Eye (tissue), 1 donor: ENCODE measurements around the gene OR14A2.
"Not testable (repeated sequence)": the region's sequence is repeated elsewhere in the genome, so short reads cannot be mapped to it uniquely, and the experiment has no call there.

ENCODE experiments used
- DNase-seq: peaks from one replicate; pipeline ENCODE4 v3.0.0-alpha.2; 2015

OR14A2 gene

GRCh38 chr1:247748041-247748440, at the start of gene OR14A2:
TSS of gene OR14A2 (minus strand) at chr1:247748141.
- DNase-seq, result no peak

GRCh38 chr1:247797518-247797917, 49.6 kb upstream of the OR14A2 start:
- no peak for DNase-seq

GRCh38 chr1:247769603-247770002, 21.7 kb upstream of the OR14A2 start:
- DNase-seq, result no peak

- no peak for DNase-seq
Measured at GRCh38 chr1:247760456-247760855, 12.5 kb upstream of the OR14A2 start, which contains the start of gene OR1C1. TSS of gene OR1C1 (minus strand) at chr1:247760556. CDS start at chr1:247758406, 2,150 bp downstream.

GRCh38 chr1:247754311-247754710, 6.4 kb upstream of the OR14A2 start:
- not testable (repeated sequence) for DNase-seq

GRCh38 chr1:247749870-247750269, 1.9 kb upstream of the OR14A2 start:
- DNase-seq, result no peak

- no peak for DNase-seq
Measured at GRCh38 chr1:247747616-247748015, 325 bp downstream of the OR14A2 start.

- DNase-seq, result no peak
Measured at GRCh38 chr1:247746391-247746935, 1.5 kb downstream of the OR14A2 start.

- not testable (repeated sequence) for DNase-seq
Measured at GRCh38 chr1:247742215-247742760, 5.7 kb downstream of the OR14A2 start.

- DNase-seq, result no peak
Measured at GRCh38 chr1:247741756-247742155, 6.2 kb downstream of the OR14A2 start.

GRCh38 chr1:247740721-247741120, 7.2 kb downstream of the OR14A2 start:
- DNase-seq, result no peak

GRCh38 chr1:247738315-247738714, 9.6 kb downstream of the OR14A2 start, which contains the start of gene OR14K1:
TSS of gene OR14K1 (plus strand) at chr1:247738615. CDS start at chr1:247738615, 0 bp downstream.
- no peak for DNase-seq

- DNase-seq, result no peak
Measured at GRCh38 chr1:247721222-247721621, 26.7 kb downstream of the OR14A2 start.

GRCh38 chr1:247716546-247716945, 31.4 kb downstream of the OR14A2 start, which contains the start of gene OR6F1:
TSS of gene OR6F1 (minus strand) at chr1:247716646. CDS start at chr1:247712755, 3,891 bp downstream.
- DNase-seq, result peak; percentile 72

- no peak for DNase-seq
Measured at GRCh38 chr1:247713753-247714152, 34.2 kb downstream of the OR14A2 start.

- DNase-seq, result not testable (repeated sequence)
Measured at GRCh38 chr1:247710681-247711080, 37.3 kb downstream of the OR14A2 start.

- DNase-seq, result no peak
Measured at GRCh38 chr1:247701338-247701737, 46.6 kb downstream of the OR14A2 start.

GRCh38 chr1:247681288-247681897, 66.5 kb downstream of the OR14A2 start:
- peak; percentile 79 for DNase-seq

- DNase-seq, result no peak
Measured at GRCh38 chr1:247680171-247680570, 67.8 kb downstream of the OR14A2 start.

- no peak for DNase-seq
Measured at GRCh38 chr1:247679639-247680038, 68.3 kb downstream of the OR14A2 start, which contains the start of gene OR13G1. TSS of gene OR13G1 (minus strand) at chr1:247679739. CDS start at chr1:247673041, 6,698 bp downstream.
